GM12801 (cell line): Measurements from ENCODE around the gene ARMH1.

Experiments
- CTCF ChIP-seq: IDR thresholded peaks from one replicate; pipeline ENCODE4 v1.5.1; 2011; ENCODE audit warnings: control low read depth; ENCODE audit not compliant: insufficient read length; ENCODE audit errors: extremely low read depth

Gene ARMH1

GRCh38 chr1:44747878-44748277 is 73.4 kb downstream of the ARMH1 start:
- TF ChIP-seq CTCF, result no peak

- no peak for TF ChIP-seq CTCF
These were observed 82.9 kb downstream of the ARMH1 start for GRCh38 chr1:44757420-44757819.

- no peak for TF ChIP-seq CTCF
These were observed 84.6 kb downstream of the ARMH1 start for GRCh38 chr1:44759077-44759476.

GRCh38 chr1:44760876-44761275 is 86.4 kb downstream of the ARMH1 start:
- TF ChIP-seq CTCF, result no peak
